SIG-M5 (cell line): Measurements from ENCODE around the gene SLPI.
A peak's percentile ranks its signal among the peaks of the same experiment; 100 is the strongest.

ENCODE experiments used
- DNase-seq: peaks from one replicate; lab custom pipeline; 2025; lab: John Stamatoyannopoulos, UW

Gene SLPI, protein sequence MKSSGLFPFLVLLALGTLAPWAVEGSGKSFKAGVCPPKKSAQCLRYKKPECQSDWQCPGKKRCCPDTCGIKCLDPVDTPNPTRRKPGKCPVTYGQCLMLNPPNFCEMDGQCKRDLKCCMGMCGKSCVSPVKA

DNA sequence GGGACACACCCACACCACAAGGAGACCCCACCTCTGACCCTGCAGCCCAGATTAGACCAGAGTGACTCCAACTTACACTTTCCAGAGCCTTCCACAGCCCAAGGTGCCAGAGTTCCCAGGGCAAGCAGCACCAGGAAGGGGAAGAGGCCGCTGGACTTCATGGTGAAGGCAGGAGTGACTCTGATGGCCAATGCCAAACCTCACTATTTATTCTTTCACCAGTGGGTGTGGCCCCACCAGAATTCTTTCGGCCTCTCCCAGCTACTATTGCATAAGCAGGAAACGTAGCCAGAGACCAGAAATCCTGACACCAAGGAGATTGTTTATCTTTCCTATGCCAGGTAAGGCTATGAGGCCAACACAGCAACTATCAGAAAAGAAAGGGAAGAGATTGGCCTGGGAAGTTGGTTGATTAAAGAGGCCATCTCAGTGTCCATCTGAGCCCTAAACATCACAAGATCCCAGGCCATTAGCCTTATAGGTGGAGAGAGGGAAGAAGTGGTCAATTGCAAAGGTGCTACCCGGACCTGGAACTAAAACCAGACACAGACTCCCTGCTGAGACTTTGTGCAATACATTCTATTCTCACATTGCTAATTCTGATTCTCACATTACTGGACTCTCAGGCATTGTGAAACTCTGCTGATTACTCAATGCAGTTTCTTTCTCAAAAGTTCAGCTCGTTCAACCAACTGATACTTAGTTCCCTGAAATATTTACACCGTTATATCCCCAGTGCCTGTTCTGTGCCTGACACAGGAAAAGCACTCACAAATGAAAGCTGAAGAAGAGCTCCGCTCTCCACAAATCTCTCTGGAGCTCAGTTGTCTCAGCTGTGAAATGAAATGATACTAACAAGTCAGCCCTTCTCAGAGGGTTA lies at the start of gene SLPI:
Gene SLPI, minus strand, starts transcription at position 182 of the 880 bp plus-strand sequence. Its CDS starts 21 bp downstream, at position 161.
- peak; percentile 84 for DNase-seq

DNA sequence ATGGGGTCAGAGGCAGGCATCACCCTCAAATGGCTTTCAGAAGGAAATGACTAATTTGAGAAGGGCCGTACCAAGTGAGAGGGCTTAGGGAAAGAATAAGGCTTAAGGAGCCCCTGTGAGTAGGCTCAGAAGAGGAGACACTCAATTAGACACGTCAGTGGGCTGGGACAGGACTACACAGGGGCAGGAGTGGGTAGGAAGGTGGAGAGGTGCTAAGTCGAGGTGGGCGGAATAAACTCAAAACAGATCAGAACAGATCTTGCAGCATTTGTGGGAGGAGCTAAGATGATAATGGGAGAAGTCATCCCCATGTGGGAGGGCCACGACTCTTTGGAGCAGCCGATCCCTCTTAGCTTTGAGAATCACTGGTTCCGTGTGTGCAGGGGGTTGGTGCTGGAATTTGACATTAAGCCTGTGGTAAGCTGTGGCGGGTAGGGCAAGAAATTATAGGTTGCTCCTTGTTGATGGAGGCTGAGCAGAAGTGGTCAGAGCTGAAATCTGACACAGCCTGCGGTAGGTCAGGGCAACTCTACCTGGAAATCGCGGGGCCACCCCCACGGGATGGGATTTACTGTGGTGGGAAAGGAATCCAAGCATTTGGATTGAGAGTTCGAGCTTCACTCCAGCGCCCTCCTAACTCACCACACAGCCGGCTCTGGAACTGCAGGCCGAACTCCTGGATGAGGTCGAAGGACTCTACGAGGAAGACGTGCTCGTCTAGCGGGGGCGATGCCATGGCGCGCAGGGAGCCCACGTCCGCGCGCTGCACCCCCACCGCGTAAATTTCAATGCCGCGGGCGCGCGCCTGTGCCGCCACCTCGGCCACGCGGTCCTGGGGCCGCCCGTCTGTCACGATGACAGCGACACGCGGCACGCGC lies 49.5 kb upstream of the SLPI start:
- no peak for DNase-seq

DNA sequence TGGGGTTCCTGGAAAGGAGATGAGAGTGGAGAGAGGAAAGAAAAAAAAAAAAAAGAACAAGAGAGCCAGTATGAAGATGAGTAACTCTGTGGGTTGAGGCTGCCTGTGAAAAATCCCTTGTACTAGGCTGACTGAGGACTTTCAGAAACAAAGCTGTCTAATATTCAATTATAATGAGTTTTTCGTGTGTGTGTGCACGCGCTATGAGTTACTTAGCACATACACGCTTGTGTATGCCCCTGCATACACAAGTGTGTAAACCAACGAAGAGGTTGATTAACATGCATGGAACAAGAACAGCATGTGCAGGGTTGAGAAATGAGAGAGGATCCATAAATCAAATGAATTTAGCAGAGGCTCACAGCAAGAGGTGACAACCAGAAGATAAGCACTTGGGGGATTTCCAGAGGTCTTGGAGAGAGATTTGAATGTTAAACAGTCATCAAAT lies 47.5 kb upstream of the SLPI start:
- no peak for DNase-seq

DNA sequence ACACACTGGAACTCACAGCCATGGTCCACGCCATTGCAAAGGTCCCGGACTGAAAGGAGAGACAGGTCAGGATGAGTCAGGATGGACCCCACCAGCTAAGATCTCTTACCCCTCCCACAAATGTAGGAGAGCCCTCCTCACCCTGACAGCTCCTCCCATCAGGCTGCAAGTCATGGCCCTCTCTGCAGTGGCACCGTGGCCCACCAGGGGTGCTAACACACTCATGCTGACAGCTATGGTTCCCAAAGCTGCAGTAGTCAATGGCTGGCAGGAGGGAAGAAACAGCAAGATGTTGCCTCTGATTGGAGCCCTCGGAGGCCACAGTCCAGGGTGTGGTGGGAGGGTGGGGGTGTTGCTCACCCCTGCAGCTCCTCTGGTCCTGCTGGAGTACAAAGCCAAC lies 46.6 kb upstream of the SLPI start:
- DNase-seq, result no peak

DNA sequence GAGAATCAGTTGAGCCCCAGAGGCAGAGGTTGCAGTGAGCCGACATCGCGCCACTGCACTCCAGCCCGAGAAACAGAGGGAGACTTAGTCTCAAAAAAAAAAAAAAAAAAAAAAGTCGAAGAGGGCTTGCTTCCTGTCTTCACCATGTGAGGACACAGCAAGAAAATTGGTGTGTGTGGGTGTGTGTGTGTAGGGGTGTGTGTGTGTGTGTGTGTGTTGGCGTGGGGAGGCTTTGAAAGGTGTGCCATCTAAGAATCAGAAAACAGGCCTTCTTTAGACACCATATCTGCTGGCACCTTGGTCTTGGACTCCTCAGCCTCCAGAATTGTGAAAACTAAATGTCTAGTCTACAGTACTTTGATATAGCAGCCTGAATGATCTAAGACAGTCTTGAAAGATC lies 45.4 kb upstream of the SLPI start:
- DNase-seq, result no peak

DNA sequence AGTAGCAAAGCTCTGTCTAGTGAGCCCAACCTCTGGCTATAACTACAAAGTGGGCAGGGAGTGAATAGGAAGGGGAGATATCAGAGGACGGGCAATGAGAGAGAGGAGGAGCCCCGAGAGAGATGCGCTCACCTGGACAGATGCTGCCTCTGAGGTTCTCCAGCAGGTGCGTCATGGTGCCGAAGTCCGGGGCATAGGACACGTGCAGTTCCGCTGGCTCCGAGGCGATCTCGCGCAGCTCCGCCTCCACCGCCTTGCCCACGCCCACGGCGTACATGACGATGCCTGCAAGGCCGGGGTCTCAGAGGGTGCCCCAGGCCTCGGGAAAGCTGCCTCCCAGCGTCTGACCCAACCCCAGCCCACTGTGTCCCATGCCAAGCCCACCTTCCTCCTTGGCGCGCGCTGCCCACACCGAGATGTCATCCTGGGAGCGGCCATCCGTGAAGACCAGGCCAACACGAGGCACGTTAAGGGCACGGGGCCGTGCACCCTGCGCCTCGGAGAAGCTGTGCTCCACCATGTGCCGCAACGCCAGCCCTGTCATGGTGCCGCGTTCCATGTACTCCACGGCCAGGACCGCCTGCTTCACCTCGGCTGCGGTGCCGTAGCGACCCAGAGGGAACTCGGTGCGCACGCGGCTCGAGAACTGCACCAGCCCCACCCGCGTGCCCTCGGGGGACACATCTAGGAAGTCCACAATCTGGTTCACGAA lies 43.6 kb upstream of the SLPI start:
- no peak for DNase-seq

DNA sequence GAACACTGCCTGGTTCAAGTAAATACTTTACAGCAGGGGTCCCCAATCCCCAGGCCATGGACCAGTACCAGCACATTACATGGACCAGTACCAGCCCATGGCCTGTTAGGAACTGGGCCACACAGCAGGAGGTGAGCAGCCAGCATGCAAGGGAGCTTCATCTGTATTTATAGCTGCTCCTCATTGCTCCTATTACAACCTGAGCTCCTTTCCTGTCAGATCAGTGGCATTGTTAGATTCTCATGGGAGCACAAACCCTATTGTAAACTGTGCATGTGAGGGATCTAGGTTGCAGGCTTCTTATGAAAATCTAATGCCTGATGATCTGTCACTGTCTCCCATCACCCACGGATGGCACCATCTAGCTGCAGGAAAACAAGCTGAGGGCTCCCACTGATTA lies 40.3 kb upstream of the SLPI start:
- no peak for DNase-seq

DNA sequence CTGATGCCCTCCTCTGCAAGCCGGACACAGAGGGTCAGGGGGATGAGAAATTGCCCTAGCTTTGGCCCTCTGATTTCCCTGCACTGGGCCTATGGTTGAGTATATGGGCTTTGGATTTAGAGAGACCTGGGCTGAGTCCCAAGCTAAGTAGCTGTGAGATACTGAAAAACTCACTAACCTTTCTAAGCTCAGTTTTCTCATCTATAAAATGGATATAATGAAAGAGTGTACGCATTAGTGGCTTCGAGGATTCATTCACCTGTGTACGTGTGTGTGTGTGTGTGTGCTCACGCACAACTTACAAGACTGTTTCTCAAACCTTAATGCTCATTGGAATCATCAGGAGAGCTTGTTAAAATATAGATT lies 39.6 kb upstream of the SLPI start:
- DNase-seq, result no peak

DNA sequence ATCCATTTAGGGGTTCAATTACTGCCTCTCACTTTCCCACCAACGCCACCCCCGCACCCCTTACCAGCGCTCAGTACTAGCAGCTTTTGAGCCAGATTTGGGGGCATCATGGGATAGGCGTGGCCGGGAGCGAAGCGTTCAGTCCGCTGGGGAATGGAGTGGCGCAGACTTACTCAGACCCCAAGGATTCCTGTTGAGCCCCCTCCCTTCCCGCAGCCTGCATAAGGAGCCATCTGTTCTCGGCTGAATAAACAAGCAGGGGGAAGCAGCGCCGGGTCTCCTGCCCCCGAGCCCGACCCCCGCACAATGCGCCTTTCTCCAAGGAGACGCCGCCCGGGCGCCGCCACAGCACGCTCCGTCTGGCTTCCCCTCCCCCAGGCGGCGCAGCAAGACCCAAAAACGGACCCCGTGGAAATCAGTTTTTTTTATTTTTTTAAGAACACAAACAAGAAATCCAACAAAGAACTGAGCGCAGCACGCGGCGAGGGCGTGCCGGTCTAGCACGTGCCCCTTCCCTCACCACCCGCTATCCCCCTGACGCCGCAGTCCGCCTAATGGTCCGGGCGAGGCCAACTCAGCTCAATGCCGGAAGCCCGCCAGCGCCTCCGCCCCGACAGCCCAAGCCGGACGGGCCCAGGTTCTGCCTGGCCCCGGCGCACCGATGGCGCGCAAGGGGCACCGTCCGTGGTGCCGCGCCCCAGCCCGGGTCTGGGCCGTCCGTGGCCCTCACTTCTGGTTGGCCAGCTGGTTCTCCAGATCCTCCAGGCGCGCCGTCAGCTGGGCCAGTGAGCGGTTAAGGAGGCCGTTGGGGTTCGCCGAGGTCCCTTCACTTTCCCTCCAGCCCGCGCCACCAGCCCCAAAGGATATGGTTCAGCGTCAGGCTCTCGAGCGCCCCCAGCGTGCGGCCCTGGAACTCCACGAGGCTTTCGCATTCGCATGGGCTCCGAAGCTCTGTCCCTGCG lies 39.0 kb upstream of the SLPI start:
- DNase-seq, result no peak

DNA sequence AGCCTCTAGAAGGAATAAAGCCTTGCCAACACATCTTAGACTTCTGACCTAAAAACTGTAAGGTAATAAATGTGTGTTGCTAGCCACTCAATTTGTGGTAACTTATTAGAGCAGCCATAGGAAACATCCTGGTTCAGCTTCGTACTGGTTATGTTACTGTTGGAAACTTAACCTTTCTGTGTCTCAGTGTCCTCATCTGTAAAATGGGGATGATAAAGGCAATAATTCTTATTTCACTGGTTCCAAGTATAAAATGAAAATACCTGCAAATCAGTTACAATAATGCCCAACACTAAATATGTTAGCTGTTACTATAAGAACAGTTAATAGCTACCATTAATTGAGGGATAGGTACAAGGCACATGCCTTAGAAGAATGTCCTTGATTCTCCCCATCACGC lies 38.0 kb upstream of the SLPI start:
- DNase-seq, result no peak

DNA sequence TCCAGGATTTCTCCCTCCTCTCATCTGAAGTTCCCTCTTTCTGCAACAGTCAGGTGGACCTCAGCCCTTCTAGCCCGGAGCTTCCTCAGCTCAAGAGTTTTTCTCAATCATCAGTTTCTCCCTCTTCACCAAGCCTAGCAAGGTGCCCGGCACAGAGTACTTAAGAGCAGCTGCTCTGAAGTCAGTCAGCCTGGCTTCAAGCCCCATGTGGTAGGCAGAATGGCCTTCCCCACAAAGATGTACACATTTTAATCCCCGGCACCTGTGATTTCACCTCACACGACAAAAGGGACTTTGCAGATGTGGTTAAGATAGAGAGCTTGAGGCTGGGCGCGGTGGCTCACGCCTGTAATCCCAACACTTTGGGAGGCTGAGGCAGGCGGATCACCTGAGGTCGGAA lies 37.2 kb upstream of the SLPI start:
- DNase-seq, result no peak

DNA sequence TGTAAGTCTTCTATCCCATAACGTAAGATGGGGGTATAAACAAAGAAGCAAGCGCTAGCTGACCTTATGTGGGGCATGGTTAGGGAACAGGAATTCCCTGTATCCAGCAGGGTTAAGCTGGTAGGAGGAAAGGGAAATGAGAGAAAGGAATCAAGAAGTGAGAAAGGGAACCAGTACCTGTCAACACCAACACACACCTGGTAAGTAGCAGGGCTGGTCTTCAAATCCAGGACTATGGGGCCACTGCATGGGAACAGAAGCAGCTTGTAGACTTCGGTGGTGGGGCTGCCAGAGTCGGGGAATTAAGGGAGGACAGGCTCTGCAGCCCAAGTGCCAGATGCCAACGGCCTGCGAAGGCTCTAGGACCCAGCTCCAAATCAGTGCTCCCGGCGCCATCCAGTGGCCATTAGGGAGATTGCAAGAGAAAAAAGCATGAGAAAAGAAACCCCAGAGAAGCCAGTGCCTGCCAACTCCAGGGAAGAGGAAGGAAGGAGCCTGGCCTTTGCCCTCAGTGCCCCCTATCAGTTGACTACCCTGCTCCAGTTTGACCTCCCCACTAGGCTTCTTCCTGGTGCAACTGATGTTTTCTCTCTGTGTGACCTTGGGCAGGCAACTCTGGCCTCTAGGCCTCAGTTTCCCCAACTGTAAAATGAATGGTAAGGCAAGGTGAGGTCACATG lies 36.5 kb upstream of the SLPI start:
- no peak for DNase-seq

DNA sequence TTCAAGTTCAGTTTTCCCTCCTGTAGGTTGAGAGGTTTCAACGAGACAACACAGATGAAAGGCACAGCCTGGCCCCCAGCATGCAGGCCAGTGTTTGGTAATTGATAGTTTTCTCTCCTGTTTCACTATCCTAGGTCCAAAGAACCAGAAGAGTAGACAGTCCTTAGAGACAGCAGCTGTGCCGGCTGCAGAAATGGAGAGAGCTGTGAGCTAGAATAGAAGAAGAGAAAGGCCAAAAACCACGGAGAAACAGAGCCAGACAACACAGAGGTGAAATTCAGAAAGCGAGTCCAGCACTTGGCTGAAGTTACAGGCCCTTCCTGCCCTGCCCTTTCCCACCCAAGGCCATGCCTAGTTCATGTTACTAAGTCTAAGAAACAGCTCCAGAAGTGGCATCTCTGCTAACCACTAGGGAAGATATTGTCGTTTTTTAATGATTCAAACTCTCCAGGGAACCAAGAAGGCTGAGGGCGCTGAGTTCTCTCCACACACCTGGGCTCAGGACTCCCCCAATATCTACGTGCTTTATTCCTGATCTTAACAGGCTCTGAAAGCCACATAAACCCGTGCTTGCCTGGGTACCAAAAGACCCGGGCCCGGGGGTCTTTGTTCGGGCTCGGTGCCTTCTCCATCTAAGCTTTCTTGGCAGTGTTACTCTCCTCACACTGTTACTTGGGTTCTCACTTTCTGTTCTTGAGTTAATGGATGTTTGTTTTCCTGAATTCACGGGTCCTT lies 35.7 kb upstream of the SLPI start:
- DNase-seq, result no peak

DNA sequence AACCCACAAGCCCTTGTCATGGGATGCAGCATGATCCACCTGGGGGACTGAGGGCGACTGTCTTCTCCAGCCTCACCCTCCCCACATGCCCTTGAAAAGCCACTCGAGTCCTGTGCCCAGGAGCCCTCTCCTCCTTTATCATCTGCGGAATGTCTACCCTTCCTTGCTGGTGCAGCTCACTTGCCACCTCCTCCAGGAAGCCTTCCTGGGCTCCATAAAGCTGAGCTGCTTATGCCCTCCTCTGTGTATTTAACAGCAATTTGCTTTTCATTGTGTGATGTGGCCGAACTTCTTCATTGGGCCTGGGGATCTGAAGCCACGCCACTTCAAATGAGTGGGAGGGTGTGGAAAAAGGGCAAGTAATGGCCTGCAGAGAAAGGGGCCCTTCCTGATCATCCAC lies 34.5 kb upstream of the SLPI start:
- no peak for DNase-seq

DNA sequence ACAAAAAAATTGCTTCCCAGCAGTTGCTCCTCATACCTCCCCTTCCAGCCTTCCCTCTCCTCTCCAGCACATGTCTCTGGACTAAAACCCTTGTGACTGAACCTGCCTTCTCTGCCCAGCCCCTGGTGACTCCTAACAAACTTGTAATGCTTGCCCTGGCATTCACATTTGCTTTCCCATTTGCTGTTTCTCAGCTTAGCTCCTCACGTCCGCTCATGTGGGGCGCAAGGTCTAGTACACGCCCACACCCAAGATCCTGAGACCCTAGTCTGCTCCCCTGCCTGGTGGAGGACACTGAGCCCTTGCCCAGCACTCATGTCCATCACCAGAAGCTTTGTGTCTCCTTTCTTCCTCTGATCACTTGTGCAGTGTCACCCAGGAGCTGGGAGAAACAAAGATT lies 34.0 kb upstream of the SLPI start:
- DNase-seq, result no peak

DNA sequence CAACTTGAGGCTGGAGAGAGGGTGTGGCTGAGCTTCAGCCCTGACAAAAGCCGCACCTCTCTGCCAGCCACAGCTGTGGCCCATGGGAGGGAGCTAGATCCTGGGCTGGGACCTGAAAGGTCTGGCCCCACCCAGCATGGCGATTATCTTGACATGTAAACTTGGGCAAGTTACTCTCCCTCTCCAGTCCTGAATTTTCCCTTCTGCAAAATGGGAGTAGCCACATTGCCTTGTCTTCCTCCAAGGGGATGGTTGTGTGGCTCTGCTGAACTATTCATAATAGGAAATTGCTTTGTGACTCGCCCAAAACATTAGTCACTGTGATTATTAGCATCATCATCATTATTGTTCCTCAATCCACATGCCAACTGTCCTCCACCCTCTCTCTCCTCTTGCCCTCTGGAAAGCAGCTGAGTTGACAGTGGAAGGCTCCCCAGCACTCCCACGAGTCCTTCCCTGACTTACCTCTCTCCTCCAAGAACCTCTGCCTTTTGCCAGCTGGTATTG lies 29.2 kb upstream of the SLPI start:
- DNase-seq, result no peak

DNA sequence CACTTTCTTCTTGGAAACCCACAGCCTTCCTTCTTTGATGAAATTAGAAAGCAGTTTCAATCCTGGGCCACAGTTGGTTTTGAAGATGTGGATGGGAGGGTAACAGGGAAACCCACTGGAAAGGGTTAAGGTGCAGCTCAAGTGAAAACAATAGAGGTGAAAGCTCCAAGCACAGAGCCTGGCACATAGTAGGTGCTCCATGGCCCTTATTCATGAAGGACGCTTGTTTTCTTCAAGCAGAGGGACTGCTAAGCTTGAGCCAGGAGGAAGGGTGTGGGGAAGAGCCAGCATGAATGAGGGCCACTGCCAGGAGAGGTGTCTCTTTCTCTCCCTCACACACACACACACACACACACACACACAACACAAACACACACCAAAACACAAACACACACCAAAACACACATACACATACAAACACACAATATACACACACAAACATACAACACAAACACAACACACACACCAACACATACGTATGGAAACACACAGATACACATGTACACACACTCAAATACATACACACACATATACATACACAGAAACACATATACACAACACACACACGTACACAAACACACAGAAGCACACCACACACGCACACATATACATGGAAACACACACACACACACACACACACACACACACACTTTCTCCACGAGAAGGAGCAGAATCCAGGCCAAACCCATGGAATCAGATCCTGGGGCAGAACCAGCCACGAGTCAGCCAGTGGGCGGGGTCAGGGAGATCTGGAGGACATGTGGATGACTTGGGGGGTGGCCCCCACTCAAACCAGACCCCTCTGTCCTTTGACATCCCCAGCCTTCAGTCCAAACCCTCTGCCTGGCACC lies 28.6 kb upstream of the SLPI start:
- no peak for DNase-seq

DNA sequence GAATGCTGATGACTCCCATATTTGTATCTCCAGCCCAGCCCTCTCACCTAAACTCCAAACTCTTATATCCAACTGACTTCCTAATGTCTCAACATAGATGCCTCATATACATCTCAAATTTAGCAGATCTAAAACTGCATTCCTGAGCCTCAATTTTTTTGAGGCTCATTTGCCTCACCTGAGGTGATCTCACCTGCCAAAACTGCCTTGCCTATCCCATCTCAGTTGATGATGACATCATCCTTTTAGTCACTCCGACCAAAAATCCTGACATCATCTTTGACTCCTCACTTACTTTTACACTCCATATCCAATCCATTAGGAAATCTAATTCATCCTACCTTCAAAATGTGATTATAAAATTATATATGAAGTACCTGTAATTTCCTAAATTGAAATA lies 25.6 kb upstream of the SLPI start:
- no peak for DNase-seq

DNA sequence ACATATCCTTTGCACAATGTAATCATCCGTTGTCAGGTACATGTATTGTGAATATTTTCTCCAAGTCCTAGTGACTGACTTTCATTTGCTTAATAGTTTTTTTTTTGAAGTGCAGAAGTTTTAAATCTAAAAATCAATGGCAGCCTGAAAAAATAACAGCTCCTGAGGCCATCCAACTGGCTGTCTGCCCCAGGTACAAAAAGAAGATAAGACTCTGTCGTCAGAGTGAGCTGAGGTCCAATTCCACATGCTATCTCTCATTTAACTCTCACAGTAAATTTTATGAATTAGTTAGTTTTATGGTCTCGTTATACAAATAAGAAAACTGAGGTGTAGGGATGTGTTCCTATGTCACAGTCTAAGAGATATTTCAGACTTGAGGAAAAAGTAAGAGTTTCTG lies 21.0 kb upstream of the SLPI start:
- DNase-seq, result no peak
